CD4-positive, alpha-beta T cell treated with Interleukin-17A for 1 hour (primary cell): ENCODE data around the gene DIDO1.
A peak's percentile ranks its signal among the peaks of the same experiment; 100 is the strongest.
"Not testable (repeated sequence)": the region's sequence is repeated elsewhere in the genome, so short reads cannot be mapped to it uniquely, and the experiment has no call there.

Experiments used
- DNase-seq: peaks from one replicate; pipeline ENCODE4 v3.0.0-alpha.2; 2020

DIDO1 gene

DNA sequence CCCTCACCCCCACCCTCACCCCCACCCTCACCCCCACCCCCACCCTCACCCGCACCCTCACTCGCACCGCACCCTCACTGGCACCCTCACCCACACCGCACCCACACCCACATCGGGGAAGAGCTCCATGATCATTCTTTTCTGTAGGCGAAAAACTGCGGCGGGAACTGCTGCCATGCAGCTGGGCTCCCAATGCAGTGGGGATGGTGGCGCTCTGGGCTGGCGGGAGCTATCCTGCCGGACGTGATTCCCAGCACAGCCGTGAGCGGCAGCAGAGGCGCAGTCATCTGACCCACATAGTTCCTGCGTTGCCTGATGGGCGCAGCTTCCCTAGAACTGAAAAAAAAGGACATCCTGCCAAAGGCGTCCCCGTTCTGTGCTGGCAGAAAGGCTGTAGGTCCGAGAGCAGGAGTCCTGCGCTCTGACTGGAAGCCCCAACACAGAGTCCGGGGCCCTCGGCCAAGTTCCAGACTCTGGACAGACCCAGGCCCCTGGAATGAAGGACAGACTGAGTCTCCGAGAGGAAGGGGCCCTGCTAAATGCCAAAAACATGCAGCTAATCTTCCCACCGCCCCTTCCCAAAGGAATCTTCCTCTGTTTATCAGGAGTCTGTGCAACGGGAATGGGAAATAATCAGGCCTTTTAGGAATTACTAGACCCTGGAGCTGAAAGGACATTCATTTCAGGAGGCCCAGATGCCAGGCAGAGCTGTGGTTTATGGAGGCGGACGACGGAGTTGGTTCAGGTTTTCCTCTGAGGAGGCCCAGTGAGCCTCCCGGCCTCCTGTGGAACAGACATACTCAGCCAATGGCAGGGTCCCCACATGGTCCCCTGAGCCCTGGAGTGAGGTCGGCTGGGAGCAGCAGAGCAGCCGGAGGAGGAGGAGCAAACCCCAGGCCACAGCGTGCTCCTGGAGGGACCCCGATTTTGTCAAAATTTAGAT lies 50.6 kb downstream of the DIDO1 start:
- no peak for DNase-seq

GRCh38 chr20:62874964-62875344 lies 51.4 kb downstream of the DIDO1 start:
- DNase-seq, result no peak

GRCh38 chr20:62873681-62874031 lies 52.6 kb downstream of the DIDO1 start:
- DNase-seq, result peak; percentile 49

GRCh38 chr20:62873280-62873679 lies 53.0 kb downstream of the DIDO1 start:
- DNase-seq, result no peak

DNA sequence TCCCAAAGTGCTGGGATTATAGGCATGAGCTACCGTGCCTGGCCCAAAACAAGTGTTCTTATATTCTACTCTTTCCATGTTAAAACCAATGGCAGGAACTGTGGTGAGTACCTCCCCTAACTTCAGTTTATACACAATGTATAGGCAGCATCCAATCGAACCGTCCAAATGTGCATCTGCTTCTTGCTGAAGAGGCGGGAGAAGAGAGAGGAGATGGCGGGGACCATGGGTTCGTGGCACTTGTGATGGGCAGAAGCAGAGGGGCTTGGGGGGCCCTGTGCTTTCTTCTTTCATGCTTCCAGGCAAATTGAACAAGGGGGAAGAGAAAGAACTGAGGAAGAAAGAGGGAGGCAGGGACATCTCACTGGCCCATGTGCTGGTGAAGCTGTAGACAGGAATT lies 53.4 kb downstream of the DIDO1 start:
- DNase-seq, result no peak

- no peak for DNase-seq
Observed at GRCh38 chr20:62872184-62872847, 54.0 kb downstream of the DIDO1 start.

- no peak for DNase-seq
Observed at GRCh38 chr20:62864207-62864606, 62.1 kb downstream of the DIDO1 start.

DNA sequence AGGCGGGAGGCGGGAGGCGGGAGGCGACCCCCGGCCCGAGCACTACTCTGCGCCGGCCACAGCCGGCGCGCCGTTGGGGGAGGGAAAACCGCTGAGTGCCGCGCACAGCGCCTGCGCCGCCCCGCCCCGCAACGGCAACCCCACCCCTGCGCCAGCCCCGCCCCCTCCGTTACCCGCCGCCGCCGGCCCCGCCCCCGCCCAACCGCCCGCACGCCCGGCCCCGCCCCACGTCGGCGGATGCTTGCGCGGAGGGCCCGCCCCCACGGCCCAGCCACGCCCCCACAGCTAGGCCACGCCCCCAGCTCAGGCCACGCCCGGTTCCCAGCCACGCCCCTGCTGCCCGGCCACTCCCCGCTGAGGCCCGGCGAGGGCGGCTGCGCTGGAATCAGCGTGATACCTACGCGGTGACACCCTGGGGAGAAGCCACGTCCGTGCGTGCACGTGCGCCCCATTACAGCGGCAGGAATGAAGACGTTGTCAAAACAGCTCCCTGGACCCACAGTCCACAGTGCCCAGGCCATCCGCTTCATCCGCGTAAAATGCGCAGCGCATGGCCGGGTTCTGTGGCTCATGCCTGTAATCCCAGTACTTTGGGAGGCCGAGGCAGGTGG lies 64.5 kb downstream of the DIDO1 start, which contains the start of gene TCFL5:
TCFL5 (minus strand) TSS at position 97 of the 611 bp plus-strand sequence. CDS start 152 bp downstream, outside the sequence.
- DNase-seq, result peak; percentile 94

DNA sequence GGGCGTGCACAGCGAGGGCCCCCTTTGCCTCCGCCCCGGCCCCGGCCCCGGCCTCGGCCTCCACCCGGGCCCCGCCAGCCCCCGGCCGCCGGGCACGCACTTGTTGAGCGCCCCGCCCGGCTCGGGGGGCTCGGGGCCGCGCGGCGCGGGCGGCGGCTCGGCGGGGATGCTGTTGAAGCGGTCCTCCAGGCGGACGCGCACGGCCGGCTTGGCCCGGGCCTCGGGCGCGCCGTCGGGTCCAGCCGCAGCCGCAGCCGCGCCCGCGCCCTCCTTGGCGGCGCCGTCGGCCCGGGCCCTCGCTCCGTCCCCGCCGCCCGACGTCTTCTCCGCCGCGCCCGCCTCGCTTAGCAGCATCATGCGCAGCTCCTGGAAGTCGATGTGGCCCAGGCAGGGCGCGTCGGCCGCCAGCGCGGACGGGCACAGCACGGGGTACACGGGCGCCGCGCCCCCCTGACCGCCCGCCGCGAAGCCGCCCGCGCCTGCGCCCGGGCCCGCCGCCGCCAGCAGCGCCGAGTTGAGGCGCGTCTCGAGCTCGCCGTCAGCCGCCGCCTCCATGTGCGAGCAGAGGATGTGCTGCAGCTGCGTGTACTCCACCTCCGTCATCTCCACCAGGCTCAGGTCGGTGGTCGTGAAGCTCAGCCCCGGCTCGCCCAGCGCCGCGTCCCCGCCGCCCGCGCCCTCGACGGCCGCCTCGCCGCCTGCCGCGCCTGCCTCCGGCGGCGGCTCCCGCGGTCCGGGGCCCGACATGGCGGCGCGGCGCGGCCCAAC lies 65.2 kb downstream of the DIDO1 start:
- peak; percentile 52 for DNase-seq

DNA sequence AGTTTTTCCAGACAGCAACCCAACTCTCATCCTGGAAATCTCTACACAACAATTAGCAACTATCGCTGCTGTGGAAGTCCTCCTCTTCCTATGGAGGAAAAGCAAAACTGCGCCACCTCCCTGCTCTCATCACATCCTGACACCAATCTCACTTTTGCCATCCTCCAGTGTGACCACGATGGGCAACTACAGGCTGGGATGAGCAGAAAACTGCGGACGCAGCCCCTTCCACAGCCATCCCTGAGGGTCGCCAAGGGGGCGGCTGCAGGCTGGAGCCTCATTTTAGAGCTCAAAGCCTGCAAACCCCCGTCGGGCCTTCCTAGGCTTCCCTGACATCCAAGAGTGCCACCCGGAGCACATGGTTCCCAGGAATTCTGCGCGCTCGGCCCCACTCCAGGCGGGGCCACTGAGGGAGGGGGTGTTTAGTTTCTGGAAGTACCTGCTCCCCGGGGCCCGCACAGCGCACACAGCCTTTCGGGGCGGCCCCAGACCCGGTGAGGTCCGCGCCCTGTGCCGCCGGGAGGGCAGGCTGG lies 65.8 kb downstream of the DIDO1 start:
- no peak for DNase-seq

GRCh38 chr20:62859721-62860120 lies 66.6 kb downstream of the DIDO1 start:
- no peak for DNase-seq

GRCh38 chr20:62858058-62858830 lies 68.1 kb downstream of the DIDO1 start:
- no peak for DNase-seq

DNA sequence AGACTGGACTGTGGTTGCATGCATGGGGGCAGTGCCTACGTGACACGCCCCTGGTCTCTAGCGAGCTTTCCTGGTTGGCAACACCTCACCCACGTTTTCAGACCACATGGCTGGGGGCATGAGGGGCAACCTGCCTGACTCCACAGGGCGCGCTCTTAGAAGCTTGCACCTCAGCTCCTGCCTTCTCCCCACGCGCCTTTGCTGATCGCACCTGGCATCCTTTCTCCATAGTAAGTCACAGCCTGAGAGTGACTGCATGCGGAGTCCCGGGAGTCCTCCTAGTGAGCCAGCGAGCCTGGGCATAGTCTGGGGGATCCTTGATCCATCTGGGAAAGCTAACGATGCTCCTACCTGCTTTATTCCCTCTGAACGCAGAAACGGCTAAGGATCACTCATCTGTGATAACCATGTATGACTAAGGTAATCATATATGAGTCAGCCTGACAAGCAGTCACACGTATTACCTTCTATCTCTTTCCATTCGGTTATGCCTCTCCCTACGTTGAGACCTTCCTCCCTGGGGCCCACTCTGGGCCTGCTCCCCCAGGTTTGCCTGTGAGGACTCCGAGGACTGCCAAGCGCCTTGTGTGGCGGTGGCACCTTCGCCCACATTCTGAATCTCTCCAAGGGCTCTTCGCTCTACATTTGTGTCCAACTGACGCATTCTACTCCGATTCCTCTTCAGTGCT lies 69.2 kb downstream of the DIDO1 start:
- DNase-seq, result no peak

- no peak for DNase-seq
Observed at GRCh38 chr20:62855120-62855519, 71.2 kb downstream of the DIDO1 start.

- DNase-seq, result no peak
Observed at GRCh38 chr20:62854121-62854520, 72.2 kb downstream of the DIDO1 start.

DNA sequence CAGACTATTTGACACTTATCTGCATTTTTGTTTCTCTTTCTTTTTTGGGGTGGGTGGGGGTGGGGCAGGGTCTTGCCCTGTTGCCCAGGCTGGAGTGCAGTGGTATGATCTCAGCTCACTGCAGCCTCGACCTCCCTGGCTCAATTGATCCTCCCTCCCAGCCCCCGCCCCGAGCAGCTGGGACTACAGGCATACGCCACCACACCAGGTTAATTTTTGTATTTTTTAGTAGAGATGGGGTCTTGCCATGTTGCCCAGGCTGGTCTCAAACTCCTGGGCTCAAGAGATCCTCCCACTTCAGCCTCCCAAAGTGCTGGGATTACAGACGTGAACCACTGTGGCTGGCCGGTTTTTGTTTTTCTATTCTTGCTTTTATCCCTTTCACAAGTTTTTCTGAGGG lies 73.0 kb downstream of the DIDO1 start:
- not testable (repeated sequence) for DNase-seq

GRCh38 chr20:62852841-62853240 lies 73.5 kb downstream of the DIDO1 start:
- no peak for DNase-seq

DNA sequence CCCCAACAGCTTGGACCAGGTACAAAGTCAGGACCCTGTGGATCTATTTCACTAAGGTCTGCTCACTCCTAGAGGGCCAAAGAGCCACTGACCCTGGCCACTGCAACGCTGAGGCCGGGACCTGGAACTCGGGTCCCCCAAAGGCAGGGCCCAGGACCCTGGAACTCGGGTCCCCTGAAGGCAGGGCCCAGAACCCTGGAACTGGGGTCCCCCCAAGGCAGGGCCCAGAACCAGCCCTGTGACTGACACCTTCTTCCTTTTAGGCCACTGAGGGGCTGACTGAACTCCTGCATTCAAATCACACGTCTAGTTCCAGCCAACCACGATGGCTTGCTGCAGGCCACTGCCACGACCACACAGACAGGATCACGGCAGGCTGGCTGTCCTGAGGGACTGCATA lies 74.1 kb downstream of the DIDO1 start:
- DNase-seq, result no peak

- no peak for DNase-seq
Observed at GRCh38 chr20:62850333-62850974, 75.9 kb downstream of the DIDO1 start.

- no peak for DNase-seq
Observed at GRCh38 chr20:62849431-62849830, 76.9 kb downstream of the DIDO1 start.

GRCh38 chr20:62848917-62849316 lies 77.4 kb downstream of the DIDO1 start:
- not testable (repeated sequence) for DNase-seq
